Pons (tissue), 1 donor: ENCODE data around the gene PXDN.
"Not testable (repeated sequence)": the region's sequence is repeated elsewhere in the genome, so short reads cannot be mapped to it uniquely, and the experiment has no call there.

Source experiments
- DNase-seq: peaks from one replicate; pipeline ENCODE4 v3.0.0-alpha.2; 2016; ENCODE audit warnings: low spot score

Gene PXDN

GRCh38 chr2:1742681-1743395, 1.5 kb downstream of the PXDN start:
- peak; percentile 26 for DNase-seq

- no peak for DNase-seq
Observed at GRCh38 chr2:1742301-1742680, 2.0 kb downstream of the PXDN start.

GRCh38 chr2:1741851-1742250, 2.5 kb downstream of the PXDN start:
- DNase-seq, result no peak

- DNase-seq, result no peak
Observed at GRCh38 chr2:1740716-1741589, 3.4 kb downstream of the PXDN start.

- DNase-seq, result no peak
Observed at GRCh38 chr2:1739961-1740715, 4.2 kb downstream of the PXDN start.

GRCh38 chr2:1739322-1739957, 4.9 kb downstream of the PXDN start:
- DNase-seq, result no peak

GRCh38 chr2:1738646-1739302, 5.5 kb downstream of the PXDN start:
- no peak for DNase-seq

- no peak for DNase-seq
Observed at GRCh38 chr2:1738163-1738562, 6.2 kb downstream of the PXDN start.

GRCh38 chr2:1736997-1737480, 7.3 kb downstream of the PXDN start:
- no peak for DNase-seq

GRCh38 chr2:1736045-1736444, 8.3 kb downstream of the PXDN start:
- no peak for DNase-seq

GRCh38 chr2:1733298-1733697, 11.0 kb downstream of the PXDN start:
- not testable (repeated sequence) for DNase-seq

- DNase-seq, result no peak
Observed at GRCh38 chr2:1731963-1732768, 12.1 kb downstream of the PXDN start.

GRCh38 chr2:1731447-1731962, 12.8 kb downstream of the PXDN start:
- DNase-seq, result no peak

GRCh38 chr2:1730015-1730927, 14.0 kb downstream of the PXDN start:
- DNase-seq, result no peak

- no peak for DNase-seq
Observed at GRCh38 chr2:1729242-1729641, 15.1 kb downstream of the PXDN start.

- DNase-seq, result no peak
Observed at GRCh38 chr2:1728821-1729220, 15.5 kb downstream of the PXDN start.

- DNase-seq, result no peak
Observed at GRCh38 chr2:1727796-1728474, 16.4 kb downstream of the PXDN start.

GRCh38 chr2:1727101-1727771, 17.1 kb downstream of the PXDN start:
- DNase-seq, result no peak
